CD4-positive, alpha-beta memory T cell (primary cell): ENCODE measurements around the gene PKM. TPM values are rescaled to one million over a fixed set of nuclear protein-coding genes. Genes with fewer than 3 reads are reported as not detected.

ENCODE experiments used
- CTCF ChIA-PET: fragments of 350-600 bp; sonication (Branson Sonifier 250); formaldehyde crosslinking; loops from one replicate; lab custom pipeline; 2021; ENCODE audit warnings: inconsistent platforms; ENCODE audit not compliant: partially characterized antibody; lab: Charles Lee
- POLR2A ChIA-PET: fragments of 350-600 bp; sonication (Branson Sonifier 250); formaldehyde crosslinking; loops from one replicate; lab custom pipeline; 2021; ENCODE audit not compliant: partially characterized antibody; lab: Charles Lee
- DNase-seq, 5 donors: peaks; one replicate each; pipeline versions ENCODE4 v3.0.0 to v3.0.0-alpha.2; 2020 to 2022; ENCODE audit warnings: mixed read lengths in 1 of 5
- H3K27ac ChIP-seq: one replicate; pipeline ENCODE4 v1.7.0; 2013; ENCODE audit warnings: low read depth, low read length
- H3K27me3 ChIP-seq: 2 replicates; pipeline ENCODE4 v1.7.0; 2013; ENCODE audit warnings: mild to moderate bottlenecking, low read length, moderate library complexity; ENCODE audit not compliant: insufficient read depth
- H3K36me3 ChIP-seq: 2 replicates; pipeline ENCODE4 v1.7.0; 2013; ENCODE audit warnings: mild to moderate bottlenecking, low read length, moderate library complexity; ENCODE audit not compliant: insufficient read depth
- H3K4me1 ChIP-seq: 2 replicates; pipeline ENCODE4 v1.7.0; 2013; ENCODE audit warnings: mild to moderate bottlenecking, low read length, moderate library complexity; ENCODE audit not compliant: insufficient read depth
- H3K4me3 ChIP-seq, 2 donors: one replicate each; pipeline ENCODE4 v1.7.0; 2013; ENCODE audit warnings: low read length in 2 of 2, mild to moderate bottlenecking in 1 of 2
- H3K9me3 ChIP-seq, 2 donors: one replicate each; pipeline ENCODE4 v1.7.0; 2013; ENCODE audit warnings: low read length in 2 of 2, control low read depth in 1 of 2; ENCODE audit not compliant: control insufficient read depth in 1 of 2
- H3K27ac Mint-ChIP-seq, 7 donors: one replicate each; pipeline ENCODE4 v1.8.0; 2020 to 2021; ENCODE audit warnings: mixed read lengths in 7 of 7, mild to moderate bottlenecking in 6 of 7, inconsistent platforms in 3 of 7, moderate library complexity in 3 of 7
- H3K27me3 Mint-ChIP-seq, 2 donors: one replicate each; pipeline ENCODE4 v1.8.0; 2020 to 2021; ENCODE audit warnings: mixed read lengths in 2 of 2
- H3K36me3 Mint-ChIP-seq, 2 donors: one replicate each; pipeline ENCODE4 v1.8.0; 2020 to 2021; ENCODE audit warnings: mixed read lengths in 2 of 2, inconsistent platforms in 1 of 2, mild to moderate bottlenecking in 1 of 2
- H3K4me1 Mint-ChIP-seq, 4 donors: one replicate each; pipeline ENCODE4 v1.8.0; 2020 to 2021; ENCODE audit warnings: mixed read lengths in 4 of 4, mild to moderate bottlenecking in 1 of 4
- H3K4me3 Mint-ChIP-seq, 8 donors: one replicate each; pipeline ENCODE4 v1.8.0; 2020 to 2021; ENCODE audit warnings: mixed read lengths in 8 of 8, mild to moderate bottlenecking in 7 of 8, moderate library complexity in 6 of 8, inconsistent platforms in 3 of 8
- H3K9me3 Mint-ChIP-seq, 8 donors: one replicate each; pipeline ENCODE4 v1.8.0; 2020 to 2021; ENCODE audit warnings: mixed read lengths in 8 of 8, mild to moderate bottlenecking in 5 of 8, inconsistent platforms in 3 of 8, moderate library complexity in 1 of 8
- intact Hi-C: fragments of 100-400 bp; cut with micrococcal nuclease; formaldehyde crosslinking; loops from one replicate; pipeline ENCODE4 v1.15.1; 2023
- polyA plus RNA-seq, 2 donors: library from polyadenylated mRNA; unstranded; fragments of 300-500 nt; fragmentation: Illumina TruSeq; gene quantifications; one replicate each; pipeline ENCODE4 v1.2.3, GENCODE V29; 2021
- total RNA-seq, 2 experiments: library from RNA; stranded (reverse); gene quantifications; one replicate each; pipeline ENCODE4 v1.2.3, GENCODE V29; 2021

PKM gene
- total and polyA plus RNA-seq, 4 experiments from 2014 or later: 378 to 658 (median 411) TPM

DNA sequence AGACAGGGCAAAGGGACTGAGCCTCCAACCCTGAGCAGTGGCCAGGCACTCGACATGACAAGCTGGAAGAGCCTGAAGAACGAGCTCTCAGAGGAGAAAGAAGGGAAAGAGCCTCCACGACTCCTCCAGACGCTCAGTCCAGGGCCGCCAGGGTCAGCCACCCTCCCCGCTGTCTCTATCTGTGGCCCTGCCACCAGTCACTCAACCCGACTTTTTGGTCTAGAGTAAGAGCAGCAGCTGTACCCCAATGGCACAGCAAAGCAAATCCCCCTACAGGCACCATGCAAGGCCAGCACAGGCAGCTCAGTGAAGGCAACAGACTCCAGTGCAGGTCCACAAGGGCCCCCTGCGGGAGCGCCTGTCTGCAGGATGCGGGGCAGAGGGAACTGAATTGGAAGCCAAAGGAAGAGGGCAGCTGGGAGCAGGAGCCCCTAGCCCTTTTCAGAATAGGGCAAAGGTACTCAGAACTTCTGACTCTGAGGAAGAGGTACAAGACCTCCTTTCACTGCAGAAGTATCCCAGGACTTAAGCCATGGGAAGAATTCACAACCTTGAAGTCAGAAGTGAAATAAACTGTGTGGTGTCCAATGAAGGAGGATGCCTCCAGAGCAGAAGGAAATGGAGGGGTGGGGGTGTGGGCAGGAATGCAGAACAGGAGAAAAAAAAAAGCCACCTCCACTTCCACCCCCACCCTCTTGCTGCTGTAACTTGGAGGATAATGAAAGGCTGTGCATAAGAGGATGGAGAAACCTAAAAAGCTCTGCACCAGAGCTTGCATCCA is 24.9 kb downstream of the PKM start:
- Mint-ChIP-seq H3K27ac (peak overlapping the region in 2 of 7 donors; percentile 47 to 78), H3K4me1 (peaks cover 0 to 3% (median under 1%) of the 10 kb centered on the region in 4 donors), H3K27me3 (no peaks in the 10 kb centered on the region), H3K4me3 (no peak overlapping the region), H3K9me3 (no peaks in the 10 kb centered on the region), H3K36me3 (peaks cover 76 to 98% of the 10 kb centered on the region in 2 donors)
- H3K4me1 ChIP-seq: no peaks in the 10 kb centered on the region
- ChIA-PET CTCF (interaction anchor here (1.5 to 1.8 kb wide), 2 partner anchors 21 kb away, joined by 7 read pairs; no protein-coding TSS in a partner anchor), POLR2A (interaction anchor here (1.3 to 1.7 kb wide), 2 partner anchors 16 to 21 kb away, joined by 3 to 5 read pairs; no protein-coding TSS in a partner anchor)
- no peaks in the 10 kb centered on the region for H3K27me3 ChIP-seq
- H3K9me3 ChIP-seq: no peaks in the 10 kb centered on the region
- no peak overlapping the region for H3K4me3 ChIP-seq
- DNase-seq: no peak
- intact Hi-C loops: no loop called here
- H3K36me3 ChIP-seq: peaks cover 96% of the 10 kb centered on the region
- H3K27ac ChIP-seq: no peak overlapping the region

DNA sequence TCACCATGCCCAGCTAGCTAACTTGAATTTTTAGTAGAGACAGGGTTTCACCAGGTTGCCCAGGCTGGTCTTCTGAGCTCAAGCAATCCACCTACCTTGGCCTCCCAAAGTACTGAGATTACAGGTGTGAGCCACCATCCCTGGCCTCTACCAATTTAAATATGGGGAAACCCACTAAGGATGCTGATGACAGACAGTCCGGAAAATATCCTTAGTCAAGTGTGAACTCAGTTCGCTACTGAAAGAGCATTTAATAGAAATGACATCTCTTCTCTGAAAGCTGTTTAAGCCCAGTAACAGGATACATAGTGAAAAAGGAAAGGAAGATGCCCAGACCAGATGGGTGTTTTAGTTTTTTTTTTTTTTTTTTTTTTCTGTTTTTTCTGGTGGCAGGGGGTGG is 25.7 kb downstream of the PKM start:
- peaks cover 77 to 98% of the 10 kb centered on the region in 2 donors for H3K36me3 Mint-ChIP-seq
- H3K4me3 Mint-ChIP-seq: no peak overlapping the region
- no peaks in the 10 kb centered on the region for H3K27me3 ChIP-seq
- CTCF ChIA-PET: interaction anchor here (1.5 kb wide), 1 partner anchor 22 kb away, joined by 7 read pairs; no protein-coding TSS in a partner anchor
- peaks cover 0 to 5% (median 2%) of the 10 kb centered on the region in 4 donors for H3K4me1 Mint-ChIP-seq
- no peaks in the 10 kb centered on the region for H3K27me3 Mint-ChIP-seq
- intact Hi-C loops: no loop called here
- peaks cover 97% of the 10 kb centered on the region for H3K36me3 ChIP-seq
- H3K4me1 ChIP-seq: no peaks in the 10 kb centered on the region
- H3K27ac ChIP-seq: no peak overlapping the region
- peak overlapping the region in 5 of 7 donors; percentile 17 to 86 (median 30) for H3K27ac Mint-ChIP-seq
- no peak overlapping the region for H3K4me3 ChIP-seq
- POLR2A ChIA-PET: interaction anchor here (1.3 kb wide), 1 partner anchor 17 kb away, joined by 3 read pairs; no protein-coding TSS in a partner anchor
- no peaks in the 10 kb centered on the region for H3K9me3 ChIP-seq
- H3K9me3 Mint-ChIP-seq: no peaks in the 10 kb centered on the region
- DNase-seq: no peak

DNA sequence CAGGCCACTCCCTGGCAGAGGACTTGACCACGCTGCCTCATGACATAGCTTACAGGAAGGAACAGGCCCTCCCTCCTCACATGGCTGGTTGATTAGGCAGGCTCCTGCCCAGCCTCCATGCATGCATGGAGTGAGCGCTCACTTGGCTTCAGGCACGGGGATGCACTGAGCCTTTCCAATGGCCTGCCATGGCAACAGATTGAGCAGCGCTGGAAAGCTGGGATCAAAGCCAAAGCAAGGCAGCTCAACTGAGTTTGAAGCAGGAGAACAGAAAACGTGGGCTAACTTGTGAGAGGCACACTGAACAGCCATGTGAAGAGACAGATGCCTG is 27.5 kb downstream of the PKM start:
- no peak overlapping the region for H3K27ac ChIP-seq
- H3K4me3 ChIP-seq: no peak overlapping the region
- intact Hi-C loops: loop anchor here (5.0 kb wide), 1 partner anchor 329 kb away; no protein-coding TSS in a partner anchor

DNA sequence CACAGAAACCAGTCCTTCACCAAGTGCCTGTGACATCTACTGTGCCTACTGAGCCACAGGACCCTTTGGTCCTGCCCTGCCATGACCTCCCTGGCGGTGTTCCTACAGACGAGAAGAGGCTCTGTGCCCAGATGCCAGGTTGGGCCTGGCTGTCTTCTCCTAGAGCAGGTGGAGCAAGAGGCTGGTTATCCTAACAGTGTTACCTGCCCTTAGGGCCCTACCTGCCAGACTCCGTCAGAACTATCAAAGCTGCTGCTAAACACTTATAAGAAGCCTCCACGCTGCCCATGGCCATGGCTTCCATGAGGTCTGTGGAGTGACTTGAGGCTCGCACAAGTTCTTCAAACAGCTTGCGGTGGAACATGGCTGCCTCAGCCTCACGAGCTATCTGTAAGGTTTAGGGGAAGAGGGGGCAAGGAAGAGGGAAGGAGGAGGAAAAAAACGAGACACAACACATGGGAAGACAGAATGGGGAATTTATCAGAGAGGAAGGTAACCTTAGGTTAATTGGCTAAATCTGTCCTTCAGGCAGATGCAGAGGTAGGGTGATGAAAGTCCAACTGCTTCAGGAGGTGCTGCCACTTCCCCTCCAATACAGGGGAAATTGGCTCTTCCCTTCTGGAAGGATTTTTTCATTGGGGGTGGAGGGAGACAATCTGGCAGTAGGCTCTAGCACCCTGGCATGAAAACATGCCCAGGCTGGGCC is 28.0 kb downstream of the PKM start:
- peaks cover 82 to 94% of the 10 kb centered on the region in 2 donors for H3K36me3 Mint-ChIP-seq
- ChIA-PET CTCF (interaction anchor here (5.0 kb wide), 1 partner anchor 23 kb away, joined by 53 read pairs; no protein-coding TSS in a partner anchor), POLR2A (no interaction called here)
- peaks cover 2% of the 10 kb centered on the region for H3K4me1 ChIP-seq
- H3K27me3 Mint-ChIP-seq: no peaks in the 10 kb centered on the region
- intact Hi-C loops: loop anchor here (5.0 kb wide), 1 partner anchor 329 kb away; no protein-coding TSS in a partner anchor
- H3K27ac ChIP-seq: no peak overlapping the region
- H3K27me3 ChIP-seq: no peaks in the 10 kb centered on the region
- peaks cover 0 to 9% (median 6%) of the 10 kb centered on the region in 4 donors for H3K4me1 Mint-ChIP-seq
- H3K4me3 ChIP-seq: no peak overlapping the region
- H3K9me3 Mint-ChIP-seq: peaks cover 0 to 1% (median 0%) of the 10 kb centered on the region in 8 donors
- DNase-seq: no peak
- H3K4me3 Mint-ChIP-seq: no peak overlapping the region
- H3K36me3 ChIP-seq: peaks cover 92% of the 10 kb centered on the region
- H3K9me3 ChIP-seq: no peaks in the 10 kb centered on the region
- peak overlapping the region in 6 of 7 donors; percentile 60 to 89 (median 68) for H3K27ac Mint-ChIP-seq

More for the DNA sequence above, 27.5 kb downstream of the PKM start:
- ChIA-PET CTCF (interaction anchor here (5.0 kb wide), 1 partner anchor 23 kb away, joined by 53 read pairs; no protein-coding TSS in a partner anchor), POLR2A (no interaction called here)
- H3K27me3 Mint-ChIP-seq: no peaks in the 10 kb centered on the region
- no peaks in the 10 kb centered on the region for H3K27me3 ChIP-seq
- peaks cover 97% of the 10 kb centered on the region for H3K36me3 ChIP-seq
- H3K4me3 Mint-ChIP-seq: no peak overlapping the region
- peaks cover 80 to 99% of the 10 kb centered on the region in 2 donors for H3K36me3 Mint-ChIP-seq
- no peaks in the 10 kb centered on the region for H3K9me3 Mint-ChIP-seq
- H3K4me1 Mint-ChIP-seq: peaks cover 0 to 7% (median 4%) of the 10 kb centered on the region in 4 donors
- H3K27ac Mint-ChIP-seq: peak overlapping the region in 1 of 7 donors; percentile 60
- H3K4me1 ChIP-seq: no peaks in the 10 kb centered on the region
- H3K9me3 ChIP-seq: no peaks in the 10 kb centered on the region
- DNase-seq: no peak

DNA sequence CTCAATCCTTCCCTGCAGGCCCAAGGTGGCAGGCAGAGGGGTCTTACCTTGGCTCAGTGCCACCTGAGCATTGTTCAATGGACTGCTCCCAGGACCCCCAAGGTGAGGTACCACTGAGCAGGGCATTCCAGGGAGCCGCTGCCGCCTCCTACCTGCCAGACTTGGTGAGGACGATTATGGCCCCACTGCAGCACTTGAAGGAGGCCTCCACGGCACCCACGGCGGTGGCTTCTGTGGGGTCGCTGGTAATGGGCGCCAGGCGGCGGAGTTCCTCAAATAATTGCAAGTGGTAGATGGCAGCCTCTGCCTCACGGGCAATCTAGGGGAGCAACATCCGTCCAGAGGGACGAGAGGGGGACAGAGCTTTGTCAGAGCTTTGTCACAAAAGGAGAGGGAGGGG is 28.7 kb downstream of the PKM start:
- Mint-ChIP-seq H3K27ac (no peak overlapping the region), H3K27me3 (no peaks in the 10 kb centered on the region), H3K4me3 (no peak overlapping the region), H3K36me3 (peaks cover 76 to 87% of the 10 kb centered on the region in 2 donors), H3K9me3 (peaks cover 0 to 3% (median 0%) of the 10 kb centered on the region in 8 donors), H3K4me1 (peaks cover 0 to 11% (median 7%) of the 10 kb centered on the region in 4 donors)
- Histone ChIP-seq H3K27me3 (no peaks in the 10 kb centered on the region), H3K4me3 (no peak overlapping the region), H3K4me1 (peaks cover 4% of the 10 kb centered on the region), H3K36me3 (peaks cover 85% of the 10 kb centered on the region), H3K27ac (no peak overlapping the region), H3K9me3 (no peaks in the 10 kb centered on the region)
- ChIA-PET POLR2A (interaction anchor here (1.7 kb wide), 1 partner anchor 28 kb away, joined by 6 read pairs; the partner anchor contains the start of gene PKM), CTCF (interaction anchor here (4.8 to 5.0 kb wide), 2 partner anchors 24 to 83 kb away, joined by 53 to 82 read pairs; no protein-coding TSS in a partner anchor)
- DNase-seq: no peak
- intact Hi-C loops: loop anchor here (5.0 kb wide), 1 partner anchor 330 kb away; no protein-coding TSS in a partner anchor

DNA sequence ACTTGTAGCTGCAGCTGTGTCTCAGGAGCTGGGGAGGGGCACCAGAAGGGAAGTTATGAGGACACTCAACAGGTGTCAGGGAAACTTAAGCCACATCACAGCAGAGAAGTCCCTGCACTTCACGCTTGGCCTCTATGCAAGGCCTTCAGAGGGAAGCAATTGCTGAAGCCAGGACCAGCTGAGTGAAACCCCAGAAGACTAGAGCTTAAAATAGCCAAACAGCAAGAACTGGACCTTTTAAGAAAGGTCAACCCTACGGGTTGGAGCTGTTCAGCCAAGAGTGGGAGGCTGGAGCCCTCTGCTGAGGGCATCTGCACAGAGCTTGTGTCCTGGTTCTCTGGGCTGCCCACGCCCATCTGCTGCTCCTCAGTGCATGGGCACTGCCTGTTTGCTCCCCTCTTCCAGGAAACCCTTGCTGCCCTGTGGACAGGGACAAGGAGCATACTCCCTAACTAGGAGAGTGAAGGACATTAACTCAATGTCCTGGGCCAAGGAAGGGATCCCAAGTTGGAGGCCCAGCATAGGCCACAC is 29.5 kb downstream of the PKM start:
- intact Hi-C loops: loop anchor here (5.0 kb wide), 1 partner anchor 331 kb away; no protein-coding TSS in a partner anchor
- Mint-ChIP-seq H3K36me3 (peaks cover 69 to 79% of the 10 kb centered on the region in 2 donors), H3K27me3 (peaks cover 0 to 2% of the 10 kb centered on the region in 2 donors), H3K4me1 (peaks cover 0 to 14% (median 9%) of the 10 kb centered on the region in 4 donors), H3K27ac (peak overlapping the region in 3 of 7 donors; percentile 6 to 48 (median 43)), H3K9me3 (peaks cover 0 to 3% (median 0%) of the 10 kb centered on the region in 8 donors), H3K4me3 (no peak overlapping the region)
- no peak for DNase-seq
- POLR2A ChIA-PET: interaction anchor here (0.9 to 1.7 kb wide), 3 partner anchors 25 to 29 kb away, joined by 3 to 6 read pairs (median 4); partner anchors contain the start of gene PKM
- Histone ChIP-seq H3K4me1 (peaks cover 4% of the 10 kb centered on the region), H3K27me3 (no peaks in the 10 kb centered on the region), H3K27ac (no peak overlapping the region), H3K9me3 (no peaks in the 10 kb centered on the region), H3K4me3 (no peak overlapping the region), H3K36me3 (peaks cover 77% of the 10 kb centered on the region)
- CTCF ChIA-PET: interaction anchor here (0.7 to 5.0 kb wide), 9 partner anchors 10 to 129 kb away, joined by 3 to 82 read pairs (median 16); no protein-coding TSS in a partner anchor
